Chondrocyte (in vitro differentiated cells): ENCODE measurements around the gene ANKRD11. TPM values are rescaled to one million over a fixed set of nuclear protein-coding genes. Genes with fewer than 3 reads are reported as not detected.
"Not testable (repeated sequence)": the region's sequence is repeated elsewhere in the genome, so short reads cannot be mapped to it uniquely, and the experiment has no call there.

ENCODE experiments used
- DNase-seq: peaks from one replicate; pipeline ENCODE4 v3.0.0; 2021; ENCODE audit warnings: mixed read lengths, low spot score
- H3K27ac Mint-ChIP-seq: one replicate; pipeline ENCODE4 v1.8.0; 2021; ENCODE audit warnings: mild to moderate bottlenecking, moderate library complexity, mixed read lengths; ENCODE audit not compliant: unreplicated experiment
- H3K27me3 Mint-ChIP-seq: 2 replicates; pipeline ENCODE4 v1.8.0; 2021; ENCODE audit warnings: low read depth, mixed read lengths
- H3K36me3 Mint-ChIP-seq: 2 replicates; pipeline ENCODE4 v1.8.0; 2021; ENCODE audit warnings: low read depth, mixed read lengths
- H3K4me1 Mint-ChIP-seq: 2 replicates; pipeline ENCODE4 v1.8.0; 2021; ENCODE audit warnings: low read depth, mild to moderate bottlenecking, mixed read lengths
- H3K4me3 Mint-ChIP-seq: one replicate; pipeline ENCODE4 v1.8.0; 2021; ENCODE audit warnings: mild to moderate bottlenecking, moderate library complexity, mixed read lengths; ENCODE audit not compliant: unreplicated experiment
- H3K9me3 Mint-ChIP-seq: 2 replicates; pipeline ENCODE4 v1.8.0; 2021; ENCODE audit warnings: low read depth, mixed read lengths
- CTCF ChIP-seq: fragments of 200-600 bp; sonication (generic); IDR thresholded peaks from 2 replicates; pipeline ENCODE4 v1.5.0; 2021; ENCODE audit warnings: antibody characterized with exemption, mild to moderate bottlenecking, moderate library complexity
- total RNA-seq: library from RNA; stranded (reverse); gene quantifications from 3 replicates; pipeline ENCODE4 v1.2.1, GENCODE V29; 2021

Gene ANKRD11
- total RNA-seq, 1 donor from 2014 or later = 180 TPM

- peaks cover 13% of the 10 kb centered on the region for H3K4me1 Mint-ChIP-seq
- H3K27me3 Mint-ChIP-seq = no peaks in the 10 kb centered on the region
- no peaks in the 10 kb centered on the region for H3K9me3 Mint-ChIP-seq
- no peak overlapping the region for H3K27ac Mint-ChIP-seq
- peaks cover 10% of the 10 kb centered on the region for H3K36me3 Mint-ChIP-seq
- no peak overlapping the region for H3K4me3 Mint-ChIP-seq
- DNase-seq = no peak
- TF ChIP-seq CTCF = no peak
Measured at GRCh38 chr16:89266521-89267134, 223.7 kb downstream of the ANKRD11 start.

- peaks cover 8% of the 10 kb centered on the region for H3K36me3 Mint-ChIP-seq
- H3K27me3 Mint-ChIP-seq = no peaks in the 10 kb centered on the region
- H3K27ac Mint-ChIP-seq = no peak overlapping the region
- no peak for DNase-seq
- H3K4me1 Mint-ChIP-seq = peaks cover 16% of the 10 kb centered on the region
- no peak for TF ChIP-seq CTCF
- H3K4me3 Mint-ChIP-seq = no peak overlapping the region
- H3K9me3 Mint-ChIP-seq = no peaks in the 10 kb centered on the region
Measured at GRCh38 chr16:89265647-89266046, 224.7 kb downstream of the ANKRD11 start.

- peaks cover 6% of the 10 kb centered on the region for H3K36me3 Mint-ChIP-seq
- H3K4me3 Mint-ChIP-seq = no peak overlapping the region
- no peak for DNase-seq
- H3K27me3 Mint-ChIP-seq = no peaks in the 10 kb centered on the region
- TF ChIP-seq CTCF = no peak
- no peaks in the 10 kb centered on the region for H3K9me3 Mint-ChIP-seq
- H3K4me1 Mint-ChIP-seq = peaks cover 16% of the 10 kb centered on the region
- no peak overlapping the region for H3K27ac Mint-ChIP-seq
Measured at GRCh38 chr16:89264800-89265550, 225.4 kb downstream of the ANKRD11 start.

GRCh38 chr16:89261691-89262563, 228.4 kb downstream of the ANKRD11 start:
- Mint-ChIP-seq H3K27me3 (no peaks in the 10 kb centered on the region), H3K4me3 (no peak overlapping the region), H3K4me1 (peaks cover 7% of the 10 kb centered on the region), H3K9me3 (no peaks in the 10 kb centered on the region), H3K27ac (no peak overlapping the region), H3K36me3 (no peaks in the 10 kb centered on the region)
- TF ChIP-seq CTCF = no peak
- DNase-seq = no peak

GRCh38 chr16:89259901-89260300, 230.5 kb downstream of the ANKRD11 start:
- H3K27ac Mint-ChIP-seq, H3K4me1 Mint-ChIP-seq, H3K36me3 Mint-ChIP-seq, DNase-seq, H3K27me3 Mint-ChIP-seq, H3K4me3 Mint-ChIP-seq, H3K9me3 Mint-ChIP-seq: not testable (repeated sequence)
